ENCODE data around the gene ALDH4A1. TPM values are rescaled to one million over a fixed set of nuclear protein-coding genes. Genes with fewer than 3 reads are reported as not detected.

ALDH4A1 gene
- total and polyA plus RNA-seq, 9 of the 15 experiments (the other 6 are each of a cell fraction or from before 2014, with no cell fraction given): 0.27 to 31.4 (median 16.6) TPM

DNA sequence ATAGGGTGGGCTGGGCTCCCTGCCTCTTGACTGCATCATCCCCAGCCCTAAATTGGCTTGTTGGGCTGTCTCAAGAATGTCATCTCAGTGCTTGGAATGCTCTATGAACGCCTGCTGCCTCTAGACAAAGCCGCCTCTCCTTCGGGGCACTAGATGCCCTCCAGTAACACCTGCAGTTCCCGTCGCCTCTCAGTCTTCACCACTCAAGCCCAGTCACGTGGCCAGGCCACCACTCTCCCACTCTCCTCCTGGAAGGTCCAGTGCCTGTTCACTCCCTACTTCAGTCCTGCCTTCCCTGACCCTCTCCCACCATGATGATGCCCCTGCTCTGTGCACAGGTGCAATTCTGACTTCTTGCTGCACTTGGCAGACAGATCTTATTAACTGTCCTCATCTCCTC is 49.9 kb downstream of the ALDH4A1 start:
- in situ Hi-C loops (cut with MboI) (no loop called here), intact Hi-C loops (cut with micrococcal nuclease) (no loop called here)
- CTCF ChIA-PET (ENCODE audit: low intra/inter-chr PET ratio): no interaction called here
- peaks cover 20 to 49% of the 10 kb centered on the region in 2 experiments; a peak in 4 of 5 replicates for H3K27me3 ChIP-seq (ENCODE audit: control insufficient read depth in 2 of 2, insufficient read depth in 2 of 2, low read length in 2 of 2)
- no peak overlapping the region for H2AFZ ChIP-seq (ENCODE audit: low read depth, low read length)
- no peak overlapping the region for H3K4me2 ChIP-seq (ENCODE audit: insufficient read depth, low read length)
- H3K79me2 ChIP-seq (ENCODE audit: control insufficient read depth, insufficient read depth, low read length): no peaks in the 10 kb centered on the region
- ATAC-seq: no peak
- WGBS (ENCODE audit: insufficient coverage, low coverage, missing lambda C conversion rate): 0% methylated on average over 6 of the region's 6 CpGs
- H3K9me1 ChIP-seq (ENCODE audit: control insufficient read depth, insufficient read depth, low read length): no peaks in the 10 kb centered on the region
- no peak for FAIRE-seq
- DNase-seq (ENCODE audit: extremely low read depth in 1 of 4, low spot score in 3 of 4): no peak
- TF ChIP-seq, protein P1, sequence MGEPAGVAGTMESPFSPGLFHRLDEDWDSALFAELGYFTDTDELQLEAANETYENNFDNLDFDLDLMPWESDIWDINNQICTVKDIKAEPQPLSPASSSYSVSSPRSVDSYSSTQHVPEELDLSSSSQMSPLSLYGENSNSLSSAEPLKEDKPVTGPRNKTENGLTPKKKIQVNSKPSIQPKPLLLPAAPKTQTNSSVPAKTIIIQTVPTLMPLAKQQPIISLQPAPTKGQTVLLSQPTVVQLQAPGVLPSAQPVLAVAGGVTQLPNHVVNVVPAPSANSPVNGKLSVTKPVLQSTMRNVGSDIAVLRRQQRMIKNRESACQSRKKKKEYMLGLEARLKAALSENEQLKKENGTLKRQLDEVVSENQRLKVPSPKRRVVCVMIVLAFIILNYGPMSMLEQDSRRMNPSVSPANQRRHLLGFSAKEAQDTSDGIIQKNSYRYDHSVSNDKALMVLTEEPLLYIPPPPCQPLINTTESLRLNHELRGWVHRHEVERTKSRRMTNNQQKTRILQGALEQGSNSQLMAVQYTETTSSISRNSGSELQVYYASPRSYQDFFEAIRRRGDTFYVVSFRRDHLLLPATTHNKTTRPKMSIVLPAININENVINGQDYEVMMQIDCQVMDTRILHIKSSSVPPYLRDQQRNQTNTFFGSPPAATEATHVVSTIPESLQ (CRISPR knock-in tag; IDR thresholded peaks at IDR 0.05): no peak
- TF ChIP-seq, protein P2, sequence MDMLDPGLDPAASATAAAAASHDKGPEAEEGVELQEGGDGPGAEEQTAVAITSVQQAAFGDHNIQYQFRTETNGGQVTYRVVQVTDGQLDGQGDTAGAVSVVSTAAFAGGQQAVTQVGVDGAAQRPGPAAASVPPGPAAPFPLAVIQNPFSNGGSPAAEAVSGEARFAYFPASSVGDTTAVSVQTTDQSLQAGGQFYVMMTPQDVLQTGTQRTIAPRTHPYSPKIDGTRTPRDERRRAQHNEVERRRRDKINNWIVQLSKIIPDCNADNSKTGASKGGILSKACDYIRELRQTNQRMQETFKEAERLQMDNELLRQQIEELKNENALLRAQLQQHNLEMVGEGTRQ (CRISPR knock-in tag; IDR thresholded peaks at IDR 0.05): peak; percentile 31; the same call in 1 of the 2 replicates
- no peak for TF ChIP-seq TAF9B (IDR thresholded peaks at IDR 0.05; ENCODE audit: partially characterized antibody)
- TF ChIP-seq, protein P3, sequence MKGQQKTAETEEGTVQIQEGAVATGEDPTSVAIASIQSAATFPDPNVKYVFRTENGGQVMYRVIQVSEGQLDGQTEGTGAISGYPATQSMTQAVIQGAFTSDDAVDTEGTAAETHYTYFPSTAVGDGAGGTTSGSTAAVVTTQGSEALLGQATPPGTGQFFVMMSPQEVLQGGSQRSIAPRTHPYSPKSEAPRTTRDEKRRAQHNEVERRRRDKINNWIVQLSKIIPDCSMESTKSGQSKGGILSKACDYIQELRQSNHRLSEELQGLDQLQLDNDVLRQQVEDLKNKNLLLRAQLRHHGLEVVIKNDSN (CRISPR knock-in tag; IDR thresholded peaks at IDR 0.05): 0 out of 2 replicates have a peak, but pooled peaks have one; percentile 13
- H3K36me3 ChIP-seq (ENCODE audit: control insufficient read depth, insufficient read depth, low read length): no peaks in the 10 kb centered on the region
- POLR2A ChIA-PET: interaction anchor here (0.7 kb wide), 1 partner anchor 227 kb away, joined by 3 read pairs; no protein-coding TSS in a partner anchor
- H4K20me1 ChIP-seq (replicated peaks; ENCODE audit: control insufficient read depth, insufficient read depth, low read length): no peaks in the 10 kb centered on the region; the same call in none of the 2 replicates
- no peak overlapping the region for H3K4me3 ChIP-seq
- no peak overlapping the region for H3K27ac ChIP-seq (ENCODE audit: extremely low read depth, low read depth, low read length)
- 0 out of 2 replicates have a peak, but pooled peaks cover 1% of the 10 kb centered on the region for H3K9me3 ChIP-seq (replicated peaks; ENCODE audit: control insufficient read depth, insufficient read depth, low read depth, low read length)
- H3K9ac ChIP-seq (ENCODE audit: insufficient read depth in 1 of 2, low read depth in 2 of 2, low read length in 2 of 2): no peak overlapping the region
- H3K4me1 ChIP-seq (replicated peaks in 1 of 2; ENCODE audit: control insufficient read depth in 2 of 2, insufficient read depth in 2 of 2, low read length in 2 of 2): peaks cover 2 to 10% of the 10 kb centered on the region in 2 experiments; a peak in 2 of 5 replicates
- no TSS peak for BruUV-seq (replicated peaks)
